Mucosa of descending colon (tissue), 3 donors: Measurements from ENCODE around the gene GOLGA3. TPM values are rescaled to one million over a fixed set of nuclear protein-coding genes. Genes with fewer than 3 reads are reported as not detected.

ENCODE experiments used
- ATAC-seq: fragments of 200-7000 bp; cut with Tn5 transposase; one replicate; pipeline ENCODE4 v1.9.1; 2020; ENCODE audit warnings: mild to moderate bottlenecking, moderate library complexity
- DNase-seq, 3 donors: peaks; one replicate each; pipeline ENCODE4 v3.0.0-alpha.2; 2020
- H3K36me3 ChIP-seq: fragments of 200-600 bp; one replicate; pipeline ENCODE4 v1.8.0; 2021; ENCODE audit warnings: low read depth, mild to moderate bottlenecking
- H3K4me1 ChIP-seq: fragments of 200-600 bp; one replicate; pipeline ENCODE4 v1.8.0; 2021; ENCODE audit warnings: low read depth, mild to moderate bottlenecking
- H3K4me3 ChIP-seq: fragments of 200-600 bp; one replicate; pipeline ENCODE4 v1.8.0; 2021; ENCODE audit warnings: mild to moderate bottlenecking
- H3K9me3 ChIP-seq: fragments of 200-600 bp; one replicate; pipeline ENCODE4 v1.8.0; 2021; ENCODE audit warnings: mild to moderate bottlenecking
- CTCF ChIP-seq: fragments of 200-600 bp; IDR thresholded peaks from one replicate; pipeline ENCODE4 v1.8.0; 2022; ENCODE audit warnings: antibody characterized with exemption, mild to moderate bottlenecking
- intact Hi-C, 2 donors: fragments of 100-400 bp; cut with DNase I in 1 of 2; cut with micrococcal nuclease in 1 of 2; formaldehyde crosslinking; loops; one replicate each; pipeline versions ENCODE4 v1.11.0 to v1.11.1; 2022; cut with DNase I, micrococcal nuclease
- total RNA-seq, 3 donors: library from RNA; stranded (reverse); fragmentation: NEBNext Ultra II Directional in 2 of 3; extraction: Animal tissue kit (Norgen Biotek cat#: 25700) in 2 of 3; gene quantifications; one replicate each; pipeline versions ENCODE4 v1.2.1 to v1.2.4, GENCODE V29; 2021 to 2023
- donor health status: DM: no; HTN: no; CAD: no; lungs with moderate emphysema.
- donor health status: DM: no; HTN: no; CAD: no.
- donor health status: DM: no; HTN: yes; CAD: no.

Gene GOLGA3
- total RNA-seq, 3 donors from 2014 or later: 71.6 to 91.0 (median 89.6) TPM

- no peak overlapping the region for H3K4me3 ChIP-seq
- ATAC-seq (no peak), DNase-seq (no peak)
- H3K4me1 ChIP-seq: no peaks in the 10 kb centered on the region
- no peaks in the 10 kb centered on the region for H3K9me3 ChIP-seq
- no peak for TF ChIP-seq CTCF
- intact Hi-C loops: no loop called here
- H3K36me3 ChIP-seq: peaks cover 31% of the 10 kb centered on the region
Measured at GRCh38 chr12:132789099-132789471, 39.6 kb downstream of the GOLGA3 start.

- H3K36me3 ChIP-seq: peaks cover 33% of the 10 kb centered on the region
- no peak overlapping the region for H3K4me3 ChIP-seq
- H3K9me3 ChIP-seq: no peaks in the 10 kb centered on the region
- intact Hi-C loops: no loop called here
- TF ChIP-seq CTCF: no peak
- ATAC-seq (peak; percentile 41), DNase-seq (no peak)
- no peaks in the 10 kb centered on the region for H3K4me1 ChIP-seq
Measured at GRCh38 chr12:132788375-132789098, 40.1 kb downstream of the GOLGA3 start.

- peaks cover 33% of the 10 kb centered on the region for H3K36me3 ChIP-seq
Measured at GRCh38 chr12:132787877-132788276, 40.8 kb downstream of the GOLGA3 start.

GRCh38 chr12:132786192-132786591, 42.5 kb downstream of the GOLGA3 start:
- intact Hi-C loops: no loop called here
- ATAC-seq (no peak), DNase-seq (no peak)
- Histone ChIP-seq H3K9me3 (no peaks in the 10 kb centered on the region), H3K4me3 (no peak overlapping the region), H3K36me3 (peaks cover 33% of the 10 kb centered on the region), H3K4me1 (no peaks in the 10 kb centered on the region)
- TF ChIP-seq CTCF: no peak

More at GRCh38 chr12:132787877-132788276, 40.8 kb downstream of the GOLGA3 start:
- Histone ChIP-seq H3K4me3 (no peak overlapping the region), H3K4me1 (no peaks in the 10 kb centered on the region), H3K9me3 (no peaks in the 10 kb centered on the region)
- no peak for TF ChIP-seq CTCF
- no peak for DNase-seq
- intact Hi-C loops: no loop called here
- no peak for ATAC-seq

- no peaks in the 10 kb centered on the region for H3K9me3 ChIP-seq
- no peak for DNase-seq
- TF ChIP-seq CTCF: no peak
- intact Hi-C loops: no loop called here
- ATAC-seq: no peak
- H3K4me3 ChIP-seq: no peak overlapping the region
- peaks cover 36% of the 10 kb centered on the region for H3K36me3 ChIP-seq
- no peaks in the 10 kb centered on the region for H3K4me1 ChIP-seq
Measured at GRCh38 chr12:132784580-132784979, 44.1 kb downstream of the GOLGA3 start.
